Chondrocyte (in vitro differentiated cells): Measurements from ENCODE around the gene CASZ1. TPM values are rescaled to one million over a fixed set of nuclear protein-coding genes. Genes with fewer than 3 reads are reported as not detected.

Experiments used
- DNase-seq: peaks from one replicate; pipeline ENCODE4 v3.0.0; 2021; ENCODE audit warnings: mixed read lengths, low spot score
- H3K27ac Mint-ChIP-seq: one replicate; pipeline ENCODE4 v1.8.0; 2021; ENCODE audit warnings: mild to moderate bottlenecking, moderate library complexity, mixed read lengths; ENCODE audit not compliant: unreplicated experiment
- H3K27me3 Mint-ChIP-seq: 2 replicates; pipeline ENCODE4 v1.8.0; 2021; ENCODE audit warnings: low read depth, mixed read lengths
- H3K36me3 Mint-ChIP-seq: 2 replicates; pipeline ENCODE4 v1.8.0; 2021; ENCODE audit warnings: low read depth, mixed read lengths
- H3K4me1 Mint-ChIP-seq: 2 replicates; pipeline ENCODE4 v1.8.0; 2021; ENCODE audit warnings: low read depth, mild to moderate bottlenecking, mixed read lengths
- H3K4me3 Mint-ChIP-seq: one replicate; pipeline ENCODE4 v1.8.0; 2021; ENCODE audit warnings: mild to moderate bottlenecking, moderate library complexity, mixed read lengths; ENCODE audit not compliant: unreplicated experiment
- H3K9me3 Mint-ChIP-seq: 2 replicates; pipeline ENCODE4 v1.8.0; 2021; ENCODE audit warnings: low read depth, mixed read lengths
- CTCF ChIP-seq: fragments of 200-600 bp; sonication (generic); IDR thresholded peaks from 2 replicates; pipeline ENCODE4 v1.5.0; 2021; ENCODE audit warnings: antibody characterized with exemption, mild to moderate bottlenecking, moderate library complexity
- total RNA-seq: library from RNA; stranded (reverse); gene quantifications from 3 replicates; pipeline ENCODE4 v1.2.1, GENCODE V29; 2021

Gene CASZ1
- total RNA-seq, 1 donor from 2014 or later = 4.1 TPM

GRCh38 chr1:10602936-10603335 is 193.5 kb downstream of the CASZ1 start:
- no peak for TF ChIP-seq CTCF

DNA sequence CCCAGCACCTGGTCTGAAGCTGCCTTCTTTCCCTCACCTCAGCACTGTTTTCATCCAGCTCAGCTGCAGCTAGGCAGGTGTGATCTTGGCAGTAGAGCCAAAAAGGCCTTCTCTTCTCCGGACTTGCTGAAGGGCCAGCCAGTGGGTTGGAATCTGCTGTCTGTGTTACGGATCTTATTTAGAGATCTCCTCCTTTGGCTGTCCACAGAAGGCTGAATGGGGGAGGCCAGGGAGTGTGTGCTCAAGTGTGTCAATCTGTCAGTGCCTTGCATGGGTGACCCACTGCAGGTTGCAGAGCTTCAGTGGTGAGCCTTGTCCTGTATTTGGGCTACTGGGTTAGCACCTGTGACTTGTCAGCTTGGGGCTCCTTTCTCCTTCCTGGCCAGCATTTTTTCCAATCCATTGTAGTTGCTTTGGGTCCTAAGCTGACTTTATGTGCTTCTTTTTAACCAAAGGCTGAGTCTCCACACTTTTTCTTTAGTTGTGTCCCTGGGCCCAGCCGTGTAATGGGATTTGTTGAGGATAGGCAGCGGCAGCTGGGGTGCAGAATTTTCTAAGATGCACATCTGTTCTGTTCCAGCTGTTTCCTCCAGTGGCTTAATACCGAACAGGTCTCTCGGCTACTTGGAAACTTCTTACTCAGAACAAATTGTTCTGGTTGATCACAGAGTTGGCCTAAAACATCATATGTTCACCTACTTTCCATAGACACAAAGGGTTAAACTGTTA is 194.9 kb downstream of the CASZ1 start:
- Mint-ChIP-seq H3K9me3 (no peaks in the 10 kb centered on the region), H3K36me3 (no peaks in the 10 kb centered on the region), H3K27ac (no peak overlapping the region), H3K27me3 (no peaks in the 10 kb centered on the region), H3K4me3 (no peak overlapping the region), H3K4me1 (peaks cover 38% of the 10 kb centered on the region)
- TF ChIP-seq CTCF = no peak
- DNase-seq = no peak

More at GRCh38 chr1:10602936-10603335, 193.5 kb downstream of the CASZ1 start:
- H3K27me3 Mint-ChIP-seq = no peaks in the 10 kb centered on the region
- no peak overlapping the region for H3K4me3 Mint-ChIP-seq
- peaks cover 35% of the 10 kb centered on the region for H3K4me1 Mint-ChIP-seq
- no peak overlapping the region for H3K27ac Mint-ChIP-seq
- H3K9me3 Mint-ChIP-seq = no peaks in the 10 kb centered on the region
- DNase-seq = no peak
- H3K36me3 Mint-ChIP-seq = no peaks in the 10 kb centered on the region

DNA sequence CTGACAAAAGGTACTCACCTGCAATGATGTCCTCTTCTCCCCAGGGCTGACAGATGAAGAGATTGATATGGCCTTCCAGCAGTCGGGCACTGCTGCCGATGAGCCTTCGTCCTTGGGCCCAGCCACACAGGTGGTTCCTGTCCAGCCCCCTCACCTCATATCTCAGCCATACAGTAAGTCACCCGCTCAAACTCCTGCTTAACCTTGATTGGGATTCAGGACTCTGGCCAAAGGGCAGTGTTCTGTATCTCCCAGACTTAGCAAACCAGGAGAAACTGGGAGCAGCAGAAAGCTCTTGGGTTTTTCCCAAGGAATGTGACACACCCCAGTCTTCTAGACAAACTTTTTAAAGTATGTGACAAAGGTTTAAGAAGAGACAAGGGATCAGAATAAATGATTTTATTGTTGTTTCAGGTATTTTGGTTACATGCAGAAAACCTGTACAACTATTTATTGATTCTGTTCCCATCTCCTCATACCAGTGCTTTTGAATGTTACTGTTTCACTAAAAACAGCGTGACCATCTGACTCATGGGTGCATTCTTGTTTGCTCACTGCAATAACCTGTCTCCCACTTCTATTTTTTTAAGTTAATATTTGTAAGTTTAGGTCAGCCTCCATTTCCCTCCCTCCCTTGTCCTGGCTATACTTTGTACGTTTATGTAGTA is 197.1 kb downstream of the CASZ1 start:
- H3K27me3 Mint-ChIP-seq = no peaks in the 10 kb centered on the region
- no peaks in the 10 kb centered on the region for H3K36me3 Mint-ChIP-seq
- DNase-seq = no peak
- no peak overlapping the region for H3K4me3 Mint-ChIP-seq
- TF ChIP-seq CTCF = no peak
- no peaks in the 10 kb centered on the region for H3K9me3 Mint-ChIP-seq
- peak overlapping the region; percentile 80 for H3K27ac Mint-ChIP-seq
- H3K4me1 Mint-ChIP-seq = peaks cover 36% of the 10 kb centered on the region

- H3K4me1 Mint-ChIP-seq = peaks cover 36% of the 10 kb centered on the region
- no peaks in the 10 kb centered on the region for H3K27me3 Mint-ChIP-seq
- no peak for DNase-seq
- H3K9me3 Mint-ChIP-seq = no peaks in the 10 kb centered on the region
- H3K36me3 Mint-ChIP-seq = no peaks in the 10 kb centered on the region
- H3K4me3 Mint-ChIP-seq = no peak overlapping the region
- peak; percentile 46 for TF ChIP-seq CTCF
- H3K27ac Mint-ChIP-seq = peak overlapping the region; percentile 55
These were observed 198.1 kb downstream of the CASZ1 start for GRCh38 chr1:10598389-10598702.

DNA sequence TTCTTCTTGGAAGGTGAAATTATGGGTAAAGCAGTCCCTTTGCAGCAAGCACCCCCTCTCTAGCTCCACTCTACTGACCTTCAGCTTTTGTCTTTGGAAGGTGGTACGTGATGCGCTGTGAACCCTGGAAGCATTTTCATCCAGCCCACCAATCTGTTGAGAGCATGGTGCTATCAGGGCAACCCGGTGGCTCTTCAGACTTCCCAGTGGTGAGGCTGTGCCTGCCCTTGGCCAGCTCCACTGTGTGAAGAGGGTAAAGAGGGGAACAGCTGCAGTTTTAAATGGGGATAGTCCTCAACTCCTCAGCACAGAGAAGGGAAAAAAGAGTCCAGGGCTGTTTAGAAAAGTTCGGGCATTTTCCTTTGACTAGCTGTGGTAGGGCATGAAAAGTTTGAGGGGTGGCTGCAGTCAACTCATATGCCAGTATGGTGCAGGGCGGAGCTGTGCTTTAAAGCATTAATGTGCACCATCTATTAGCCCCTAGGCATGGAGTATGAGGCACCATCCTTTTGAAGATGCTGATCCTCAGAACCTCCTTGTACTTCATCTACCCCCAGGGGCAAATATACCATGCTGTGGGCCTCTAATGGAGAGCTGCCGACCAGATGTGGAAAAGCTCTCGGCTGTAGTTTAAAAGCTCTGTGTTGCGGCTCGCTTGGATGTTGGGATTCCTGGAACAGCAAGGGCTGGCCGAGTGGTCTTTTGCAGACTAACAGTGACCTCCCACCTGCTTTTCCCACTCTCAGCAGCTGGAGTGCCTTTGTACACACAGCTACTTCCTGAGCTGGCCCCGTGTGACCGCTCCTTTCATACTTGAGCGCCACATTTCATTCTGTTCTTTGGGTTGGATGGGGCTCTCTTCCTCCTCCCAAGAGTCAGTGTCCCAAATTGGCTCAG is 198.7 kb downstream of the CASZ1 start:
- Mint-ChIP-seq H3K27ac (no peak overlapping the region), H3K4me3 (no peak overlapping the region), H3K4me1 (peaks cover 36% of the 10 kb centered on the region), H3K9me3 (no peaks in the 10 kb centered on the region), H3K27me3 (no peaks in the 10 kb centered on the region), H3K36me3 (no peaks in the 10 kb centered on the region)
- no peak for DNase-seq
- no peak for TF ChIP-seq CTCF
